IMR-90 (cell line): Measurements from ENCODE around the gene ADD1. TPM values are rescaled to one million over a fixed set of nuclear protein-coding genes. Genes with fewer than 3 reads are reported as not detected.

ENCODE experiments used
- ATAC-seq: fragments of 200-7000 bp; cut with Tn5 transposase; 2 replicates; pipeline ENCODE4 v1.9.1; 2020; ENCODE audit warnings: low read depth, mild to moderate bottlenecking, moderate library complexity
- BruUV-seq: library from RNA; stranded (reverse); fragments of 400-500 nt; replicated peaks from 2 replicates; lab custom pipeline; 2021; lab: Mats Ljungman, UMichigan
- CTCF ChIA-PET: fragments of 300-600 bp; formaldehyde crosslinking; extraction: SDS; loops from one replicate; lab custom pipeline; 2021; ENCODE audit warnings: antibody characterized with exemption; lab: Yijun Ruan, JAX
- POLR2A ChIA-PET: fragments of 300-600 bp; sonication (Branson Sonifier 250); formaldehyde crosslinking; loops from one replicate; lab custom pipeline; 2022; ENCODE audit warnings: antibody characterized with exemption; ENCODE audit not compliant: unreplicated experiment; lab: Charles Lee
- DNase-seq: peaks from one replicate; pipeline ENCODE4 v3.0.0; 2013
- H2AFZ ChIP-seq: replicated peaks from 2 replicates; pipeline ENCODE3; 2013; ENCODE audit warnings: low read length, mild to moderate bottlenecking; ENCODE audit not compliant: poor library complexity
- H2AK5ac ChIP-seq: 2 replicates; pipeline ENCODE4 v1.6.1; 2013; ENCODE audit warnings: low read depth, low read length, inconsistent platforms
- H2AK9ac ChIP-seq: replicated peaks from 2 replicates; pipeline ENCODE3; 2013; ENCODE audit warnings: mild to moderate bottlenecking, low read depth, low read length, moderate library complexity; ENCODE audit not compliant: poor library complexity
- H2BK120ac ChIP-seq: 2 replicates; pipeline ENCODE4 v1.6.1; 2013; ENCODE audit warnings: low read depth, low read length, inconsistent platforms
- H2BK15ac ChIP-seq: 3 replicates; pipeline ENCODE4 v1.6.1; 2013; ENCODE audit warnings: low read depth, low read length, inconsistent platforms
- H2BK20ac ChIP-seq: 2 replicates; pipeline ENCODE4 v1.6.1; 2013; ENCODE audit warnings: low read depth, mild to moderate bottlenecking, inconsistent platforms, low read length, moderate library complexity
- H2BK5ac ChIP-seq: 2 replicates; pipeline ENCODE4 v1.6.1; 2013; ENCODE audit warnings: mild to moderate bottlenecking, low read depth, low read length, inconsistent platforms; ENCODE audit not compliant: poor library complexity, severe bottlenecking
- H3K14ac ChIP-seq: replicated peaks from 2 replicates; pipeline ENCODE4 v1.6.1; 2013; ENCODE audit warnings: low read depth, low read length, inconsistent platforms
- H3K18ac ChIP-seq: 2 replicates; pipeline ENCODE4 v1.6.1; 2013; ENCODE audit warnings: low read depth, low read length, control low read depth
- H3K23ac ChIP-seq: 2 replicates; pipeline ENCODE4 v1.6.1; 2013; ENCODE audit warnings: low read depth, low read length, inconsistent platforms
- H3K27ac ChIP-seq: 2 replicates; pipeline ENCODE4 v1.5.1; 2013; ENCODE audit warnings: mild to moderate bottlenecking, control low read depth, low read length; ENCODE audit not compliant: insufficient read depth
- H3K27me3 ChIP-seq: 2 replicates; pipeline ENCODE4 v1.6.1; 2013; ENCODE audit warnings: low read length; ENCODE audit not compliant: control insufficient read depth, insufficient read depth
- H3K36me3 ChIP-seq: 2 replicates; pipeline ENCODE4 v1.6.1; 2013; ENCODE audit warnings: low read length, mixed read lengths; ENCODE audit not compliant: control insufficient read depth, insufficient read depth
- H3K4ac ChIP-seq: 2 replicates; pipeline ENCODE4 v1.6.1; 2013; ENCODE audit warnings: low read depth, low read length, inconsistent platforms
- H3K4me1 ChIP-seq: 2 replicates; pipeline ENCODE4 v1.6.1; 2013; ENCODE audit warnings: low read length, mixed read lengths; ENCODE audit not compliant: control insufficient read depth, insufficient read depth
- H3K4me2 ChIP-seq: 2 replicates; pipeline ENCODE4 v1.6.1; 2013; ENCODE audit warnings: low read depth, mild to moderate bottlenecking, control low read depth, low read length, moderate library complexity
- H3K4me3 ChIP-seq: 2 replicates; pipeline ENCODE4 v1.5.1; 2013; ENCODE audit warnings: low read depth, mild to moderate bottlenecking, control low read depth, low read length, moderate library complexity; ENCODE audit not compliant: insufficient read depth
- H3K56ac ChIP-seq: 2 replicates; pipeline ENCODE4 v1.6.1; 2013; ENCODE audit warnings: low read length, inconsistent platforms; ENCODE audit not compliant: insufficient read depth; ENCODE audit errors: extremely low read depth
- H3K79me1 ChIP-seq, 2 experiments: 2 replicates each; pipeline ENCODE4 v1.6.1; 2013; ENCODE audit warnings: low read length in 2 of 2, inconsistent platforms in 1 of 2, low read depth in 1 of 2
- H3K9ac ChIP-seq: 2 replicates; pipeline ENCODE4 v1.6.1; 2013; ENCODE audit warnings: low read depth, low read length, control low read depth
- H3K9me1 ChIP-seq: 2 replicates; pipeline ENCODE4 v1.6.1; 2013; ENCODE audit warnings: low read length, inconsistent platforms; ENCODE audit not compliant: insufficient read depth
- H3K9me3 ChIP-seq: 2 replicates; pipeline ENCODE4 v1.6.1; 2013; ENCODE audit warnings: low read length; ENCODE audit not compliant: control insufficient read depth, insufficient read depth
- H4K20me1 ChIP-seq: 2 replicates; pipeline ENCODE4 v1.6.1; 2013; ENCODE audit warnings: low read length, inconsistent platforms; ENCODE audit not compliant: insufficient read depth
- H4K5ac ChIP-seq: 2 replicates; pipeline ENCODE4 v1.6.1; 2013; ENCODE audit warnings: mild to moderate bottlenecking, low read depth, low read length, control low read depth
- H4K8ac ChIP-seq, 2 experiments: 2 replicates each; pipeline ENCODE4 v1.6.1; 2013; ENCODE audit warnings: low read depth in 2 of 2, low read length in 2 of 2, control low read depth in 1 of 2, inconsistent platforms in 1 of 2
- H4K91ac ChIP-seq: 2 replicates; pipeline ENCODE4 v1.6.1; 2013; ENCODE audit warnings: low read depth, low read length, inconsistent platforms; ENCODE audit not compliant: insufficient read depth
- BHLHE40 ChIP-seq: fragments of 150-350 bp; IDR thresholded peaks from 2 replicates; pipeline ENCODE4 v1.6.1; 2016; ENCODE audit warnings: mild to moderate bottlenecking, low read depth, low read length
- MXI1 ChIP-seq: IDR thresholded peaks from 2 replicates; pipeline ENCODE4 v1.6.1; 2012; ENCODE audit warnings: low read depth, mild to moderate bottlenecking, low read length, moderate library complexity, borderline replicate concordance
- SMC3 ChIP-seq: fragments of 150-350 bp; IDR thresholded peaks from 2 replicates; pipeline ENCODE4 v1.6.1; 2016; ENCODE audit warnings: low read depth, mild to moderate bottlenecking, antibody characterized with exemption, low read length, moderate library complexity
- WGBS, 2 experiments: methylation state at CpG; one replicate each; pipeline versions ENCODE4 v1.1.5 to v1.1.7; 2013; ENCODE audit warnings: missing lambda C conversion rate in 2 of 2; ENCODE audit not compliant: insufficient read length in 1 of 2; ENCODE audit errors: extremely low coverage in 2 of 2; 5-methylcytosine and 5-hydroxymethylcytosine counted together
- dilution Hi-C: fragments of 300-500 bp; cut with HindIII; formaldehyde crosslinking; loops from one replicate; pipeline ENCODE4 v1.14.3; 2018; ENCODE audit warnings: low sequenced_read_pairs; ENCODE audit not compliant: unreplicated experiment
- in situ Hi-C: fragments of 300-500 bp; cut with MboI; formaldehyde crosslinking; loops from 3 replicates; pipeline ENCODE4 v1.14.3; 2019; ENCODE audit warnings: low sequenced_read_pairs, inconsistent platforms, mixed read lengths
- intact Hi-C: fragments of 100-400 bp; cut with micrococcal nuclease; formaldehyde crosslinking; loops from 2 replicates; pipeline ENCODE4 v1.10.0; 2022
- polyA plus RNA-seq, 3 experiments: library from polyadenylated mRNA; depleted of rRNA; stranded (reverse); fragments of >200 nt; gene quantifications; 2 replicates each; pipeline ENCODE4 v1.2.3, GENCODE V29; 2012; ENCODE audit warnings: low replicate concordance in 1 of 3
- total RNA-seq: library from RNA; depleted of rRNA; stranded (reverse); fragments of >200 nt; gene quantifications from 2 replicates; pipeline ENCODE4 v1.2.3, GENCODE V29; 2012

Gene ADD1
- total and polyA plus RNA-seq, 2 of the 4 experiments (the other 2 are of a cell fraction) = 122 to 215 TPM

GRCh38 chr4:2848449-2848848 is 4.8 kb downstream of the ADD1 start:
- no peak overlapping the region for H4K8ac ChIP-seq

More at GRCh38 chr4:2848449-2848848, 4.8 kb downstream of the ADD1 start:
- no peak overlapping the region for H2BK20ac ChIP-seq
- H4K5ac ChIP-seq = no peak overlapping the region
- no peak overlapping the region for H3K18ac ChIP-seq
- no peak for ATAC-seq
- peak; percentile 28 for DNase-seq
- H2AK9ac ChIP-seq = no peak overlapping the region
- ChIA-PET POLR2A (no interaction called here), CTCF (interaction anchor here (0.8 kb wide), 1 partner anchor 85 kb away, joined by 3 read pairs; no protein-coding TSS in a partner anchor)
- no peak overlapping the region for H4K91ac ChIP-seq
- H3K9ac ChIP-seq = no peak overlapping the region
- no peak overlapping the region for H3K56ac ChIP-seq
- no peak overlapping the region for H3K23ac ChIP-seq
- BruUV-seq = no TSS peak
- peaks cover 9% of the 10 kb centered on the region for H3K4me1 ChIP-seq
- peaks cover under 1 to 44% of the 10 kb centered on the region in 2 experiments; a peak in 3 of 4 replicates for H3K79me1 ChIP-seq
- intact Hi-C loops = no loop called here
- no peak overlapping the region for H2BK15ac ChIP-seq
- no peak overlapping the region for H2AK5ac ChIP-seq
- H3K27ac ChIP-seq = no peak overlapping the region
- H2BK120ac ChIP-seq = no peak overlapping the region
- peaks cover 83% of the 10 kb centered on the region for H4K20me1 ChIP-seq
- dilution Hi-C loops = no loop called here
- TF ChIP-seq BHLHE40 (no peak), MXI1 (no peak), SMC3 (no peak)
- no peak overlapping the region for H3K4me3 ChIP-seq
- no peak overlapping the region for H3K4me2 ChIP-seq
- H3K9me1 ChIP-seq = peaks cover 5% of the 10 kb centered on the region
- H3K4ac ChIP-seq = no peak overlapping the region
- H3K14ac ChIP-seq = no peak overlapping the region
- H2AFZ ChIP-seq = no peak overlapping the region
- H2BK5ac ChIP-seq = no peak overlapping the region
- in situ Hi-C loops = no loop called here
- no CpG with 5 or more reads among the region's 2 CpGs for WGBS, 2 experiments
- no peaks in the 10 kb centered on the region for H3K27me3 ChIP-seq
- no peaks in the 10 kb centered on the region for H3K9me3 ChIP-seq
- H3K36me3 ChIP-seq = no peaks in the 10 kb centered on the region
